DND-41 (cell line): Measurements from ENCODE around the gene RAD9A.

ENCODE experiments used
- EZH2 ChIP-seq: IDR thresholded peaks from 3 replicates; pipeline ENCODE4 v1.6.1; 2012; ENCODE audit warnings: borderline replicate concordance, low read depth, mild to moderate bottlenecking, moderate library complexity, low read length, inconsistent platforms; ENCODE audit not compliant: severe bottlenecking
- TF ChIP-seq, protein P1 (sequence below): IDR thresholded peaks from 2 replicates; pipeline ENCODE4 v1.5.1; 2012; ENCODE audit warnings: borderline replicate concordance, low read length, moderate library complexity, mild to moderate bottlenecking; ENCODE audit not compliant: poor library complexity, severe bottlenecking; ENCODE audit errors: extremely low read depth

DNA sequence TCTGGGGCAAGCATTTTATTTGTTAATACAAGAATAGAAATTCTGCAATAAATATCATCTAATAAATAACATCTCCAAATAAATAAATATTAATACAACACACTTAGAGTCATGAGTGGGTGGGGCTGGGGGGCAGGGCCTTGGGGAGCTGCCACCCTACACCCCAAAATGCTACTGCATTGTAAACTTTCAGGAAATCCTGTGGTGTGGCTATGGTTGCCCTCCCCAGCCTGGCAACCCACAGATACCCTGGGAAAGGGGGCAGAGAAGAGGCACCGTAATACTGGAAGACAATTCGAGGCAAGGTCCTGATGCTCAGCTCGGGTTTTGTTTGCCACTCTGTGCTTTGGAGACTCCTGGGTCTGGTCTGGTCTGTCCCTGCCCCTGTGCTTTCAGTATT is 27.6 kb upstream of the RAD9A start:
- TF ChIP-seq, protein P1, sequence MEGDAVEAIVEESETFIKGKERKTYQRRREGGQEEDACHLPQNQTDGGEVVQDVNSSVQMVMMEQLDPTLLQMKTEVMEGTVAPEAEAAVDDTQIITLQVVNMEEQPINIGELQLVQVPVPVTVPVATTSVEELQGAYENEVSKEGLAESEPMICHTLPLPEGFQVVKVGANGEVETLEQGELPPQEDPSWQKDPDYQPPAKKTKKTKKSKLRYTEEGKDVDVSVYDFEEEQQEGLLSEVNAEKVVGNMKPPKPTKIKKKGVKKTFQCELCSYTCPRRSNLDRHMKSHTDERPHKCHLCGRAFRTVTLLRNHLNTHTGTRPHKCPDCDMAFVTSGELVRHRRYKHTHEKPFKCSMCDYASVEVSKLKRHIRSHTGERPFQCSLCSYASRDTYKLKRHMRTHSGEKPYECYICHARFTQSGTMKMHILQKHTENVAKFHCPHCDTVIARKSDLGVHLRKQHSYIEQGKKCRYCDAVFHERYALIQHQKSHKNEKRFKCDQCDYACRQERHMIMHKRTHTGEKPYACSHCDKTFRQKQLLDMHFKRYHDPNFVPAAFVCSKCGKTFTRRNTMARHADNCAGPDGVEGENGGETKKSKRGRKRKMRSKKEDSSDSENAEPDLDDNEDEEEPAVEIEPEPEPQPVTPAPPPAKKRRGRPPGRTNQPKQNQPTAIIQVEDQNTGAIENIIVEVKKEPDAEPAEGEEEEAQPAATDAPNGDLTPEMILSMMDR, result no peak
- no peak for TF ChIP-seq EZH2
